Jurkat, Clone E6-1 (cell line): ENCODE data around the gene SLC6A11.

Experiments
- DNase-seq: peaks from one replicate; pipeline ENCODE4 v3.0.0-alpha.2; 2011; ENCODE audit warnings: low read depth, low spot score
- H3K4me3 ChIP-seq: 2 replicates; pipeline ENCODE4 v1.5.1; 2011; ENCODE audit warnings: mild to moderate bottlenecking, low read length, control low read depth, moderate library complexity

SLC6A11 gene

GRCh38 chr3:10983219-10983916 lies 167.3 kb downstream of the SLC6A11 start:
- peak; percentile 19 for DNase-seq
- no peak overlapping the region for H3K4me3 ChIP-seq

- H3K4me3 ChIP-seq = no peak overlapping the region
- DNase-seq = no peak
Measured at GRCh38 chr3:10984371-10984896, 168.4 kb downstream of the SLC6A11 start.

- no peak overlapping the region for H3K4me3 ChIP-seq
- no peak for DNase-seq
Measured at GRCh38 chr3:10985181-10985580, 169.2 kb downstream of the SLC6A11 start.

- H3K4me3 ChIP-seq = no peak overlapping the region
- no peak for DNase-seq
Measured at GRCh38 chr3:10986592-10986991, 170.6 kb downstream of the SLC6A11 start.

- no peak for DNase-seq
- H3K4me3 ChIP-seq = no peak overlapping the region
Measured at GRCh38 chr3:10988001-10988665, 172.1 kb downstream of the SLC6A11 start.

- no peak overlapping the region for H3K4me3 ChIP-seq
Measured at GRCh38 chr3:10988991-10989484, 173.0 kb downstream of the SLC6A11 start.

More at GRCh38 chr3:10988991-10989484, 173.0 kb downstream of the SLC6A11 start:
- no peak for DNase-seq
